Activated CD4-positive, alpha-beta T cell treated with anti-CD3 and anti-CD28 coated beads, Interleukin-10, Interleukin-2, amounts not matched to agents 100 ng/mL and 50 ng/mL, durations not matched to agents 16 hours and 8 hours (primary cell): ENCODE results near the gene RBMS3.

Experiments
- DNase-seq: peaks from one replicate; pipeline ENCODE4 v3.0.0-alpha.2; 2020

The RBMS3 gene

DNA sequence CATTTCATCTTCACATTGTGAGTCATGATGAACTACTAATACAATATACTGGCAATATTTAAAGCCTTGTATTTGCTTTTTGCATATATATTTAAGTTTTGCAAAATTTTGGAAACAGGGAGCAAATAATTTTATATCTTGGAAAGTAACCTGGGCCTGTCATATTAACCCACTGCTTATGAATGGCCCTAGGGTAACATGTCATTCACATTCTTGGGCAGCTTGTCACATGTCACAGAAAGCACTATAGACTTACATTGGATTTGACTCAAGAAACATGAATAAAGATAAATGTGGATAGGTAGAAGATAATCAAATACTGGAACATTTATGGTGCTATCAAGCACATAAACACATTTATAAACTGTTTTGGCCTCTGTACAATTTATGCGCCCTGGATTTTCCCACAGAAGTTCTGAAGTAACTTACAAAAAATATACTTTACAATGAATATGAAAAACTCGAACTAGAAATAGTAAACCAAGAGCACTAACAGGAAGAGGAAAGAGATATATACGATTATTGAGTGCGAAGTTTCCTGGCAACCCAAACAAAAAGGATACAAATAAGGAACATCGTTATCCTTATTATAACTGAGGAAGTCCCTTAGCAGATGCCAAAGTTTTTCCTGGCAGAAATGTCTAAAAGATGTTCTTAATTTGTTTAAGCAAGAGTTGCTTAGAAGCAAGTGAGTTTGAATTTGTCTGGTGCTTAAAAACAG lies 257.2 kb downstream of the RBMS3 start:
- DNase-seq = no peak

DNA sequence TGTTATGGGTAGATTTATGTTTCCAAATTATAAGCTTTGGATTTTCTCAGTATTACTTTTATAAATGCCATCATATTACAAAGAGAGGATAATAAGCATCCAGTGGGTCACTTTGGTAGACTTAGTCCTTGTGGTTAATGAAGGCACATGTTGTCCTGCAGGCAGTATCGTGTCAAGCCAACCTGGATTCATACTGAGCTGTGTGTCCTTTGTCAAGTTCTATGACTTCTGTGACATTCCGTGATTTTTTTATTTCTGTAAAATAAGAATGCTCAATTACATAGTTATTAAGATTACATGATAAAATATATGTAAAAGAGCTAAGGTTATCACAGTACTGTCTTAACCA lies 257.7 kb downstream of the RBMS3 start:
- DNase-seq = no peak

DNA sequence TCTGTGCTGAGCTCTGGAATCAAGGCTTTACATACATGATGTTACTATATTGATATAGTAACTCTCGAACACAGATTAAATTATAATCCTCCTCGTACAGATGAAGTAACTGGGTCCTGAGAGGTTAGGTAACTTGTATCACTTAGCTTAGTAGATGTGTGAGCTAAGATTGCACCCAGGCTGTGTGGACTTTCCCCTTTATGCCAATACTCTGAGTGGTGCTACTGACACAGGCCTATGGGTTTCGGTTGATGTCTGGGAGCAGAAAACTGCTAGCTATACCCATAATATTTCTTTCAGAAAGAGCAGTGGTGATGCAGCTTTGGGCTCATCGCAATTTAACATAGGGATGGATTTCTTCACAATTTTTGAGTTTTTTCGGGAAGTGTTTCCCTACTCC lies 259.7 kb downstream of the RBMS3 start:
- no peak for DNase-seq

DNA sequence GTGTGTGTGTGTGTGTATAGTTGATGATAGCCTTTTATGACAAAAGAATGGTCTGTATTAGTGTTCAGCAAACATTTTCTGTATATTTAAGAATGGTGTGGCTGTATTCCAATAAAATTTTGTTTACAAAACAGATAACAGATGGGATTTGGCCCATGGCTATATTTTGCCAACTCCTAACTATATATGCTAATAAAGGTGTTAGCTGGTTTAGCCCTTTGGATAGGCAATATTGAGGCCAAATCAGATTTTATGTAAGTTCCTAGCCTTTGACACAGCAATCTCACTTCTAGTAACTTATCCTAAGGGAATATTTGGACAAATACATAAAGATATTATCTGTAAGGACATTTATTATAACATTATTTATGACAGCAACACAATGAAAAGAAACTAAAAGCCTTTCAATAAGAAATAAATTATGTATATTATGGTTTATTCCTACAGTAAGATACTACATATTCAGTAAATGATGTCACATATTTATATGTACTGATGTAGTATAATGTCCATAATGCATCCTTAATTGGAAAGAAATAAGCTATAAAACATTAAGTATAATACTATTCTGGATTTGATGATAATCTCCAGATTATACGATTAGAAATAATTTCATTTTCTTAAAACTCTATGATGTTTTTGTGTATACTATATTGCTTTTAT lies 264.0 kb downstream of the RBMS3 start:
- no peak for DNase-seq

DNA sequence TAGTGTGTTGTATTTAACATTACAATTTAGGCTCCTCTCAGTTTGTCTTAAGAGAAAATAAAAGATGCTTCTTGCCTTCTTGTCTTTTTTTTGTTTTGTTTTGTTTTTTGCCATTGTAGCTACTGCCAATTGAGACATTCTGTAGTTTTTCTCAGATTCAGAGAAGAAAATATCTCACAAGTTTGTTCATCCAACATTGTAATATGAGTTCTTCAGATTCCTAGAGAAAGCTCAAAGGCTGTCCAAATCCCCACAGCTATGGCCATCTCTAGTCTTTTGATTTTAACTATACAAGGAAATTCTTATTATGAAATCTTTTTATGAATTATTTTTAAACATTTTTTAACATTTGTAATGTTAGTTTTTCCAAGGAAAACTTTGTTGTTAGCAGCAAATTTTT lies 264.7 kb downstream of the RBMS3 start:
- no peak for DNase-seq

DNA sequence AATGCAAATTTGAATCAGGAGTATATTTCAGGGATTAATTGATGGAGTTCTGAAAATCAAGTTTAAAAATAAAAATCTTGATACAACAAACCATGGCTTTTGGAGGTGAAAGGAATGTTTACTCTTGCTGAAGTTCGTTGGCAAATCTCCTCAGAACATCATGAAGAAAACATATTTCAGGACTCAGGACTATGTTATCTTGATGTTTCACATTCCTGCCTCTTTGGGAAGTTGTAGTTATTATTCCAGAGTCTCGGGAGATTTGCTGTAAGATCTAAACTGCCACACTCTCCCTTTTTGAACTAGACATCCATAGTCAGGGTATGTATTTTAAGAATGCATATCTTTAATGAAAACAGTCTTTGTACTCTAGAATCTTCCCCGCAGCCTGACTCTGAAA lies 271.2 kb downstream of the RBMS3 start:
- no peak for DNase-seq

DNA sequence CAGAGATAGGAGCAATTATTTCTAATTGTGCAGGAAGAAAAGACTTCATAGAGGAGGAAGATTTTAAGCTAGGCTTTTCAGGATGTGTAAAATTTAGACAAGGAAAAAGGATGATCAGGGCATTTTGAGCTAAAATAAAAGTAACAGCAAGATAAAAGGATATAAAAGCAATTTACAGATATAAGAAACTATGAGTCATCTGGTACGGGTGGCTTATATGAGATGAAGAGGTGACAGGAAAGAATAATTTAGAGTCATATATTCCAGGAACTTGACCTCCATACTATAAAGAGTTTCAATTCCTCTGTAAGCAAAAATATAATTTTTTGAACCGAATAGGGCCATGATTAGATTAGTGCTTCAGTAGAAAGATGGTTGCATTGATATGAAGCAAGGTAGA lies 273.7 kb downstream of the RBMS3 start:
- DNase-seq = peak; percentile 9

DNA sequence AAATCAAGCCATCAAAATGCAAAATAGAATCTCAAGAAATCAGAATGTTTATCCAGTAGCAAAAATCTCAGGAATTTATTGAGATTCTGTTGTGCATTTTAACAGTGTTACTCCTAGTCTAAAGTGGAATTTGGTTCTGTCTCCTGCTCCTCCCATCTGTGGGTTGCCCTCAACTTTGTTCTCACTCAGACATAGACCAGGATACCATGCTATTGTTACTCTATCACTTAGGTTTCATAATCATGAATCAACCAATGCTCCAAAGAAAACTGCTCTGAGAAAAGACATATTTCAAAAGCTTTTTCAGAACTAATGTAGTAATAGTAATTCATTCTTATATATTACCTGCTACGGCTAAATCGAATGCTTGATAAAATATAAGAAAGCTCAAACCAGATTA lies 274.7 kb downstream of the RBMS3 start:
- no peak for DNase-seq

DNA sequence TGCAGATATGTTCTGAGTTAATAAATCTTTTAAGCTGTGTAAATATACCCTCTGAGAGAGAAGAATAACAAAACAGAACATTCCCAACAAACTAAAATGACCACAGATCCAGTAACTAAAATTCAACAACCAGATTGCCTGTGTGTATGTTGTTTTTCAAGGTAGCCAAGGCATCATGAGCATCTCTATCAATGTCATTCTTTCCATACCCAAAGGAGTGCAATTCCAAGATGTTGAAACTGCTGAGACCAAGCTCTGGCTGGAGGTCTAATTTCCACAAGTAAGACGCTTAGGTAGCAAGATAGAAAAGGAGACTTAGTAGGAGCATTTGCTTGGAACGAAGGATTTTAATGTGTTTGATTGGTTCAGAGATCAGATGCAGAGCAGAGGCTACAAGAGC lies 276.3 kb downstream of the RBMS3 start:
- no peak for DNase-seq

DNA sequence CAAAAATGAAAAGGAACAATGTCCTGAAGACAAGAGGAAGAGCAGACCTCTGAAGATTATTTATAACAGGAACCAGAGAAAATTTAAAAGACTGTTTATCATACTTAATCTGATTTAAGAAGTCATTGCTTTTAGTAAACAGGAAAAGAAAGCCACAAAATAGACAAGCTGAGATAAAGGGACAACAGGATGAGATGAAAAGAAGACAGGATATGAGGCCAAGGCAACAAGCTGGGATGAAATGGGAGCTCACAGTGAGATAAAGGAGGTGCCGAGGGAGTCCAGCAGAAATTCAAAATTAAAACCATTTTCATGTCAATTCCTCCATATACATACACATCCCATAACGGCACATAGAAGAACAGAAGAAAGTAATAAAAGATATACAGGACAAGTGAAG lies 277.0 kb downstream of the RBMS3 start:
- DNase-seq = no peak

DNA sequence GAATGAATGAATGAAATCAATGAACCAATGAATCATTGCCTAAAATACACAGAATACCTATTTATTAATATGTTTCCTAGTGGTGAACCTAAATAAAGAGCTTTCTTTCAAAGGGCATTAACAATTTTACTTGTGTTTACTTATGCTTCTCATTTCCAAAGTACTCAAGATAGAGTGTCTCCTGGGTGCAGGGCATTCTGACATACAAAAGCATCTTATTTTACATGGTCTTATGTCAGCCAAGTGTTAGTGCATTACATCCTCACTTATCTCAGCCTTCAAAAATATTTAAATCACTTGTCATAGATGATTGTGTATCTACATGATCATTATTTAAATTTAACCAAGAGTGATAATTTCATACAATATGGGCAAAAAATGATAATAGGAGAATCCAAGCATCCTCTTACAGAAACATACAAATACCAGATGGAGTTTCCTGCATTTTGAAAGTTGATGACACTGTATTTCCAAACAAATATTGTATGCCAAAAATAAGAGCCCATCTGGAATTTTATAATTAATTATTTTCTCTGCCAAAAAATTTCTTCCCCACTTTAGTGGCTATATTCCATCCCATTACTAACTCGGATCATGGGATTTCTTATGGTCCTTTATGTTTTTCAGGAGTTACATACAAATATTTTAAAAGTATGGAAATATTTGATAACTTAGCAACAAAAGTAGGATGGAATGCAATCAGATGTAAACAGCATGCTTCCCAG lies 279.0 kb downstream of the RBMS3 start:
- no peak for DNase-seq

DNA sequence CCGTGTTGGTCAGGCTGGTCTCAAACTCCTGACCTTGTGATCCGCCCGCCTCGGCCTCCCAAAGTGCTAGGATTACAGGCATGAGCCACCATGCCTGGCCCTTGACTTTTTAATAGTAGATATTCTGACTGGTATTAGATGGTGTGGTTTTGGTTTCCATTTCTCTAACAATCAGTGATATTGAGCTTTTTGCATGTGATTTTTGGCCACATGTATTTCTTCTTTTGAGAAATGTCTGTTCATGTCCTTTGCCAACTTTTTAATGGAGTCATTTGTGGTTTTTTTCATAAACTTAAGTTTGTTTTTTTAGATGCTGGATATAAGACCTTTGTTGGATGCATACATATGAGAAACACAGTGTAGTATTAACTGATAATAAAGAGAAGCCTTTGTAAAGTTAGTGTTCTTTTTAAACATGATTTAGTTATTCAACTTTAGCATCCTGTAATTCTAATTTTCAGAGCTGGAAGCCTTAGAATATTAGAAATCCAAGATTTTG lies 280.8 kb downstream of the RBMS3 start:
- no peak for DNase-seq

DNA sequence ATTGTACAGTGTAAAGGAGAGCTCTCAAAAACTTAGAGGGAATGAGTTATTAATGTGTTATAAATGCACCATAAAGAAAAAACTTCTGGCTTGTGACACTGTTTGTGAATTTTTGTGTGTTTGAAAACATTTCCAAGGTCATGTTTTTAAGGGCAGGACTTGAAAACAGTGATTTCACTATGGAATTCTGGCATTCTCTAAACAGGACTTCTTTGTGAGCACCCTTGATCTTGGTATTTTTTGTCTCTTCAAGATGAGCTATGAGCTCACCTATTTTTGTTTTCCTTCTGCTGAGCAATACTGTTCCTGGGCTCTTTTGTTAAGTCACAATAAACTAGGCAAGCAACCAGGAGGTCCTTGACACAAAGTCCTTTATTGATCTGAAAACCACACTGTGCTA lies 284.4 kb downstream of the RBMS3 start:
- no peak for DNase-seq

DNA sequence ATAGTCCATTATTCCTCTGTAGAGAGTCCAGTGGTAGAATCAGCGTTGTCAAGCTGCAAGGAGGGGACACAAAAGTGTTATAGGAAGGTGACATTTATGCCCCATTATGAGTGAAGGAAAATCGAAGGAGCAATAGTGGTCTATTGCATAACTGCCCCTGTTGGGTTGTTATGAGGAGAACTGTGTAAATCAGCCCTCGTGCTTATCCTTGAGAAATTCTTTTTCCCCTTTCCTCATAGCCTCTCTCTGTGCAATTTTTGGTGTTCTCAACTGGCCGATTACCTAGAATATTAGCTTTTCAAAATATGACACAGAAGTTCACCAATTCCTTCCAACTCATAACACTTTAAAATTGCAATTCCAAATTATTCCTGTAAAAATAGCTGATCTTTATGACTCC lies 286.6 kb downstream of the RBMS3 start:
- no peak for DNase-seq

DNA sequence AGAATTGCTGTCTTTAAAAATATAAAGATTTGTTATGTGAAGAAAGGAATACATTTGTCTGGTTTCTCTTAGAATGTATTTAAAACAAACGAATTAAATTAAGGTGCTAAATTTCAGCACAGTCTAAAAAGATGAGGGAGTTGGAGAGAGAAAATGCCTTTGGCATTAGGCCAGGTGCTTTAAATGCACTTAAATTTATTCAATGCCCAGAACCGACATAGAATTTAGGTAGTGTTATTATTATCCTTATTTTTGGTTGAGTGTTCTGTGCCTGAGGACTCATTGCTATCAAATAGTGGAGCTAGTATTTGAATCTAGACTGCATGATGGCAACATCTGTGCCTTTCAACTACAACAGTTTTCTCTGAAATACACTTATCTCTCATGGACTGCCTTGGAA lies 287.5 kb downstream of the RBMS3 start:
- DNase-seq = no peak

DNA sequence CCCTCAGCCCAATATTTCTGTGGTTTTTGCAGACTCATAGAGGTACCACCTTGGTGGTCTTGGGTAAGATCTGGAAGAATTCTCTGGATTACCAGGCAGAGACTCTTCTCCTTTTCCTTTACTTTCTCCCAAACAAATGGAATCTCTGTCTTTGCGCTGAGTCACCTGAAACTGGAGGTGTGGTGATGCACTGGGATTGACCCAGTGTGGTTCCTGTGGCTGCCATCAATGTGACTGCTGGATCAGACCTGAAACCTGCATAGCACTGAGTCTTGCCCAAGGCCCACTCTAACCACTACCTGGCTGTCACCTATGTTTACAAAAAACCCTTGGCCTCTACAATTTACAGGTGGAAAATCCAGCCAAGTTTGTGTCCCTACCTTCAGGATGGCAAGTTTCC lies 295.3 kb downstream of the RBMS3 start:
- no peak for DNase-seq

DNA sequence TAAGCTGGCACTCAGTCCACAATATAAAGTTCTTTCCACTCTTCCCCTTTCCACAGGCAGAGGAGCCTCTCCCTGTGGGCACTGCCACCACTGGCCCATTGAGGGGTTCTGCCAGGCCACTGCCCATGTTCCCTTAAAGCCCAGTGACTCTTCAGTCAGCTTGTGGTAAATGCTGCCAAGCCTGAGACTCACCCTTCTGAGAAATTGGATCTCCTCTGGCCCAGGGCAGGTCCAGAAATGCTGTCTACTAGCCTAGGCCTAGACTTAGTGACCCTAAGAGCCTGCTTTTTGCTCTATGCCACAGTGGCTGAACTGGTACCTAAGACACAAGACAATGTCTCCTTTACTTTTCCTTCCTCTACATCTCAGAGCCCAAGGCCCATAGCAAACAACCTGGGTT lies 295.8 kb downstream of the RBMS3 start:
- DNase-seq = no peak

DNA sequence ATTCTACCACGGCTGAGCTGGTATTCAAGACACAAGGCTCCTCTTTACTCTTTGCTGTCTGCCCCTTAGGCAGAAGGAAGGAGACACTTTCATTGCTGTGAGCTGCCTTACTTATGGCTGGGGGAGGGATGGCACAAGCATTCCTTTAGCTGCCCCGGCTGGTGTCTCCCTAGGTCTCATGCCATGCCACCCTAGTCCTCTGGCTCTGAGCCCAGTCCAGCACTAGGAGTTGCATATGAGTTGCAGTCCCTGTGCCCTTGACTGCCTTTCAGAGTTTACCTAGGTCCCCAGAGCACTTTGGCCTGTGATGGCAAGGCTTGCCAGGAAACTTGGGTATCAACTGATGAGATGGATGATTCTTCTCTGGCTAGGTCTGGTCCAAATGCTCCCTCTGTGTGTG lies 296.4 kb downstream of the RBMS3 start:
- no peak for DNase-seq

DNA sequence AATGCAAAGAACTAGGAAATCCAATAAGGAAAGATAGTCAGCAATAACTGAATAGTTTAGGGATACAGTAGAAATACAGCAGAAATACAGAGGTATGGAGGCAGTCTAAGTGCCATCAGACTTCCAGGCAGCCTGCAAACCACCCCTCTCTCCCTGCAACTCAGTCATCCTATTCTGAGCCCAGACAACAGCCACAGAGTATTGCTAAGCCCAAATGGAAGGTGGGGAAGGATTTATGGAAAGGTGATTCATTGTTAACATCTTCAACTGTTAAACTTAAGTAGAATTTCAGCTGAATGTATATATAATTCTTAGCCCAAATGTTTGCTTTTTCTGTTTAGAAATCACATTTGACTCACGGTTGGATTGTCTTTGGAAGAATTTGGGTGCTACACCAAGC lies 300.4 kb downstream of the RBMS3 start:
- DNase-seq = no peak

DNA sequence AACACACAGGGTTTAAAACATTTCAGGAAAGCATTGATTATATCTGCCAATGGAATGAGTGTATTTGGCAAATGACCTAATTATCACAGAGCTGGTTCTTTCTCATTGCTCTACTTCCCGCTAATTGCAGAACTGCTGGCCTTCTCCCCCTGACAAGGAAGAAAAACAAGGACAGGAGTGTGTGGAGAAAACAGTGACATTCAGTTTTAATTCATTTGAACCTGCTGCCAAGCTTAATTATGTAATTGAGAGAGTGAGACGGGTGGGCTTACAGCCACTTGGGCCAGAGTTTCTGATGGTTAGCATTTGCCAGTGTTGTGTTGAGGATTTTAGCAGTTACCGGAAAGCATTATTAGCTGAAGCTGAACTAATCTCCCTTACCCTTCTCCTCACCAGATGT lies 301.4 kb downstream of the RBMS3 start:
- no peak for DNase-seq

DNA sequence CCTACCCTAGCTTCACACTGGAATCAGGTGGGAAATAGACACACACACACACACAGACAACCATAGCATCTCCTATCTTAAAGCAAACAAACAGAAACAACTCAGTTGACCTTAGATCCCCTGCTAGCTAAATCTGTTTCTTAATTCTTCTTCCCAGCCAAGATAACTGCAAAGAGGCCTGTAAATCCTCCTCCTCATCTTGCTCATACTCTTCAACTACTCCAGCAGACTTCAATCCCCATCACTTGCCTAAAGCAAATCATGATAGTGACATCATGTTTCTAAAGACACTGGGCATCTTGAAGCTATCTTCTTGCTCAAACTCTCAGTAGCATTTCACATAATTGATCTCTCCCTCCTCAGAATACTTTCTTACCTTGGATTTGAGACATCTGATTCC lies 303.0 kb downstream of the RBMS3 start:
- no peak for DNase-seq

DNA sequence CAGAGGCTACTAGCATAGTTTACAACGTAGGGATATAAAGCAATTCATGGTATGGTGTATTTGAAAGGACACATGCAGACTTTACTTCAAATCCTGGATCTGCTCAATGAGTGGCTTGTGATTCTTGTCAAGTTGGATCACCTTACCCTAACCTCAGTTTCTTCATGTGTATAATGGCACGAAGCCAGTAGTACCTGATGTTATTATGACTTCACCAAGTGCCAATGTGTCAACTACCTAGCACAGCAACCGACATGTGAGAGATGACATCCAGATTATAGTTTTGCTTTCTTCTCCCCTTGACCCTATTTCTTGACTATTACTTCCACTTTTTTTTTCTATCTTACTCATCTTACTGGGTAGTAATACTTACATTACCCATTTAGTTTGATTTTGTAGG lies 304.5 kb downstream of the RBMS3 start:
- DNase-seq = no peak

DNA sequence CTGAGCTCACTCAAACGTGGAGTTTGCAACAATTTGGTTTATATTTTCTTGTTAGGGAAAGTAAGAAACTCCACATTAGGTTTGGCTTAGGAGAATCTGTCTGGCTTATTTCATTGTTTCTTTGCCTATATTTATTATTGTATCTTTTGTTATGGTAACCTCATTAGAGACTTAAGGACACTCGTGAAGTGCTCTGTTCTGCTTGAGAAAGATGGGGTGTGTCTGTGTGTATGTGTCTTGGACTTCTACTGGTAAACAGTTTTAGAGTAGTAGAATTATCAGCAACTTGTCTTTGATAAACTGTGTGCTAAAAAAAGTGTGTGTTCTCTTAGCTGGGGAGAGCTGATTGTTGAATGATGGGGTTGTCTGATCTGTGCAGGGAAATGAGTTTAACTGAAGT lies 306.5 kb downstream of the RBMS3 start:
- no peak for DNase-seq

DNA sequence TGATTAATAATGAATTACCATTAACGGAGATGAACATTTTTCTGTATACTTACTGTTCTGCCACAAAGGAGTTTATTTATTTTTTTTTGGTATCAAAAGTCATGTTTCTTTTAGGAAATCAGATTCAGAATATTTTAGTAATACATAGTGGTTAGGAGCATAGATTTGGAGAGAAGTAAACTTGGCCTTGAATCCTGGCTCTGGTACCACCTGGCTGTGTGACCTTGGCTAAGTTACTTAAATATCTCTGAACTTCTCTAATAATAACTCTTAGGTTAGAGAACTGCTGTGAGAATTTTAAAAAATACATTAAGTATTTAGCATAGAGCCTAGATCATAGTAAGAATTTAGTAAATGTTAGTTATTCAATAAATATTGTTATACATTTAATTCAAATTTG lies 309.1 kb downstream of the RBMS3 start:
- DNase-seq = no peak
